ENCODE data around the gene EVX2. TPM values are rescaled to one million over a fixed set of nuclear protein-coding genes. Genes with fewer than 3 reads are reported as not detected.

The EVX2 gene
- total RNA-seq, 1 experiment from 2014 or later = not detected

- no peak for DNase-seq (ENCODE audit: low spot score)
- no peak for TF ChIP-seq SP1 (CRISPR knock-in tag; conservative IDR thresholded peaks at IDR 0.05)
- TF ChIP-seq NR3C1 (CRISPR knock-in tag; conservative IDR thresholded peaks at IDR 0.05; ENCODE audit: low read depth) = no peak
- TF ChIP-seq CTCF (IDR thresholded peaks at IDR 0.05) = no peak
- no peak for TF ChIP-seq ZNF317 (CRISPR knock-in tag; IDR thresholded peaks at IDR 0.05; ENCODE audit: borderline replicate concordance, low read depth)
- no peak for TF ChIP-seq HMGXB4 (CRISPR knock-in tag; IDR thresholded peaks at IDR 0.05)
- TF ChIP-seq CDX4 (CRISPR knock-in tag; IDR thresholded peaks at IDR 0.05; ENCODE audit: borderline replicate concordance) = no peak
- no peak for TF ChIP-seq NFE2L1 (CRISPR knock-in tag; IDR thresholded peaks at IDR 0.05)
- TF ChIP-seq RELA (CRISPR knock-in tag; IDR thresholded peaks at IDR 0.05; ENCODE audit: borderline replicate concordance) = no peak
- TF ChIP-seq FOXK1 (CRISPR knock-in tag; IDR thresholded peaks at IDR 0.05) = no peak
- TF ChIP-seq NFATC4 (CRISPR knock-in tag; IDR thresholded peaks at IDR 0.05) = no peak
- no peak for TF ChIP-seq OVOL2 (CRISPR knock-in tag; IDR thresholded peaks at IDR 0.05; ENCODE audit: borderline replicate concordance)
- no peak for TF ChIP-seq SMAD3 (CRISPR knock-in tag; IDR thresholded peaks at IDR 0.05; ENCODE audit: borderline replicate concordance)
- TF ChIP-seq GABPB1 (CRISPR knock-in tag; IDR thresholded peaks at IDR 0.05) = no peak
- TF ChIP-seq ZNF423 (CRISPR knock-in tag; IDR thresholded peaks at IDR 0.05) = no peak
- TF ChIP-seq USF1 (CRISPR knock-in tag; IDR thresholded peaks at IDR 0.05) = no peak
- TF ChIP-seq MAX (CRISPR knock-in tag; IDR thresholded peaks at IDR 0.05) = no peak
- no peaks in the 10 kb centered on the region for H3K9me3 Mint-ChIP-seq
- ATAC-seq = no peak
- CTCF ChIA-PET = no interaction called here
- peaks cover 50% of the 10 kb centered on the region for H3K4me1 Mint-ChIP-seq
- no peak overlapping the region for H3K27ac Mint-ChIP-seq
- peaks cover 98% of the 10 kb centered on the region for H3K27me3 Mint-ChIP-seq (ENCODE audit: low read depth)
- POLR2A ChIA-PET = no interaction called here
- H3K4me3 Mint-ChIP-seq = no peak overlapping the region
- no peaks in the 10 kb centered on the region for H3K36me3 Mint-ChIP-seq
Observed at GRCh38 chr2:176103194-176103593, 19.4 kb upstream of the EVX2 start.

- peaks cover 56% of the 10 kb centered on the region for H3K4me1 Mint-ChIP-seq
- peaks cover 100% of the 10 kb centered on the region for H3K27me3 Mint-ChIP-seq (ENCODE audit: low read depth)
- ATAC-seq (no peak), DNase-seq (ENCODE audit: low spot score) (no peak)
- no peak for TF ChIP-seq TCF7 (CRISPR knock-in tag; IDR thresholded peaks at IDR 0.05; ENCODE audit: low read depth)
- no peak for TF ChIP-seq SMAD4 (CRISPR knock-in tag; IDR thresholded peaks at IDR 0.05)
- no peak for TF ChIP-seq ZMAT4 (CRISPR knock-in tag; IDR thresholded peaks at IDR 0.05)
- no peak for TF ChIP-seq MAX (CRISPR knock-in tag; IDR thresholded peaks at IDR 0.05)
- TF ChIP-seq CTCF (IDR thresholded peaks at IDR 0.05) = no peak
- no peak for TF ChIP-seq ZNF121 (CRISPR knock-in tag; IDR thresholded peaks at IDR 0.05)
- no peak for TF ChIP-seq ESRRA (CRISPR knock-in tag; IDR thresholded peaks at IDR 0.05; ENCODE audit: borderline replicate concordance)
- no peak for TF ChIP-seq SOX15 (CRISPR knock-in tag; IDR thresholded peaks at IDR 0.05)
- no peak overlapping the region for H3K27ac Mint-ChIP-seq
- ChIA-PET POLR2A (no interaction called here), CTCF (no interaction called here)
- H3K9me3 Mint-ChIP-seq = no peaks in the 10 kb centered on the region
- H3K4me3 Mint-ChIP-seq = no peak overlapping the region
- no peaks in the 10 kb centered on the region for H3K36me3 Mint-ChIP-seq
Observed at GRCh38 chr2:176102309-176102866, 18.6 kb upstream of the EVX2 start.

Data from WTC11 (cell line).